ES-I3 (cell line): ENCODE data around the gene FAM72D.
"Not testable (repeated sequence)": the region's sequence is repeated elsewhere in the genome, so short reads cannot be mapped to it uniquely, and the experiment has no call there.

ENCODE experiments used
- H3K36me3 ChIP-seq: 2 replicates; pipeline ENCODE4 v1.6.1; 2013; ENCODE audit warnings: mild to moderate bottlenecking, low read length, control low read depth, moderate library complexity; ENCODE audit not compliant: insufficient read depth
- H3K4me1 ChIP-seq: 2 replicates; pipeline ENCODE4 v1.6.1; 2013; ENCODE audit warnings: mild to moderate bottlenecking, control low read depth, low read length; ENCODE audit not compliant: insufficient read depth
- H3K9ac ChIP-seq: 2 replicates; pipeline ENCODE4 v1.6.1; 2013; ENCODE audit warnings: low read depth, mild to moderate bottlenecking, low read length, moderate library complexity
- H3K9me3 ChIP-seq: 2 replicates; pipeline ENCODE4 v1.6.1; 2013; ENCODE audit warnings: mild to moderate bottlenecking, low read length, moderate library complexity; ENCODE audit not compliant: control insufficient read depth, insufficient read depth

FAM72D gene

GRCh38 chr1:145119842-145120241 is 24.1 kb downstream of the FAM72D start:
- not testable (repeated sequence) for H3K4me1 ChIP-seq, H3K9me3 ChIP-seq, H3K36me3 ChIP-seq, H3K9ac ChIP-seq

DNA sequence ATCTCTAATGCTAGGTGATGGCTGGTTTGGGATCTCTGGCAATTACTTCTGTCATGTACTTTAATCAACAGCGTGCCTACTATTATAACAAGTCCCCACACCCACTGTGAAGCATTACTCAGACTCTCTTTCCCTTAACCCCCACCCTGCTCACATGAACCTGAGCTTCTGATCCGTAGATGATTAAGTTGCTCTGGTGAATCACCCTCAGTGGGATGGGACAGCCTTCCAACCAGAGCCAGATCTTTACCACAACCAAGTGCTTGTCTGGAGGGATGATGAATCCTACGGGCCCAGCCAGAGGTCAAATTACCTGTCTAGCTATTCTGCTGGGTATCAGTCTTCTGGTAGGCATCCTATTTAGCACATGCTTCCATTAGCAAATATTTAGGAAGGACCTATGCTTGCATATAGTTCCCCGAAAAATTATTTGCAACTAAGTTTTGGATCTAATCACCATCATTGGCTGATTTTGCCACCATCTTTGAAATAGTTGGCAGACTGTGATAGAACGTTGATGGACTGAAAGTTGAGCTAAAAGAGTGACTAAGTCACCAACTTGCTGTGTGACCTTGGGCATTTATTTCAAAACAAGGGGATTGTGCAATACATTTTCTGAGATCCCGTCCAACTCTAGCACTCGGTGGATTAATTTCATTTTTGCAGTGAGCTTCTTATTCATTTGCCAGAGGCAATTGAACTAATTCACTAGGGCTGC is 26.7 kb downstream of the FAM72D start:
- not testable (repeated sequence) for H3K9me3 ChIP-seq, H3K9ac ChIP-seq, H3K4me1 ChIP-seq, H3K36me3 ChIP-seq

- not testable (repeated sequence) for H3K9me3 ChIP-seq, H3K4me1 ChIP-seq, H3K36me3 ChIP-seq, H3K9ac ChIP-seq
Observed at GRCh38 chr1:145123062-145123395, 27.3 kb downstream of the FAM72D start.

- H3K9ac ChIP-seq, H3K9me3 ChIP-seq, H3K36me3 ChIP-seq, H3K4me1 ChIP-seq: not testable (repeated sequence)
Observed at GRCh38 chr1:145123992-145124641, 28.3 kb downstream of the FAM72D start.

DNA sequence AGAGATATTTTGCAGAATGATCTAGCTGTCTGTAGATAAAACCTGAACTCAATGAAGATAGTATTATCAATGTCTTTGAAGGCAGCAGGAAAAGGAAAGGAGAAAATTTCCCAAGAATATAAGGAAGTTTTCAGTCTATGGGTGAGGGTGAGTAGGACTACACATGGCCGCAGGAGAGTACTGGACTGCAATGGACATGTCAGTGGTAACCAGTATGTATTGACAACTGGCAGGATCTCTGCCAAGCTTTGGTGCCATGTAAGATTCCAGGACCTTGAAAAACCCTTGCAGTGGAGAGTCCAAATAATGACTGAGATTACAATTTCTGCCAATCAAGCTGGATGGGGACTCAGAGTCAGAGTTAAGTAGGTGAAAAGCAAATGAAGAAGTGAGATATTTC is 29.3 kb downstream of the FAM72D start:
- H3K36me3 ChIP-seq, H3K9ac ChIP-seq, H3K9me3 ChIP-seq, H3K4me1 ChIP-seq: not testable (repeated sequence)

- not testable (repeated sequence) for H3K4me1 ChIP-seq, H3K9me3 ChIP-seq, H3K36me3 ChIP-seq, H3K9ac ChIP-seq
Observed at GRCh38 chr1:145127144-145127543, 31.4 kb downstream of the FAM72D start.

DNA sequence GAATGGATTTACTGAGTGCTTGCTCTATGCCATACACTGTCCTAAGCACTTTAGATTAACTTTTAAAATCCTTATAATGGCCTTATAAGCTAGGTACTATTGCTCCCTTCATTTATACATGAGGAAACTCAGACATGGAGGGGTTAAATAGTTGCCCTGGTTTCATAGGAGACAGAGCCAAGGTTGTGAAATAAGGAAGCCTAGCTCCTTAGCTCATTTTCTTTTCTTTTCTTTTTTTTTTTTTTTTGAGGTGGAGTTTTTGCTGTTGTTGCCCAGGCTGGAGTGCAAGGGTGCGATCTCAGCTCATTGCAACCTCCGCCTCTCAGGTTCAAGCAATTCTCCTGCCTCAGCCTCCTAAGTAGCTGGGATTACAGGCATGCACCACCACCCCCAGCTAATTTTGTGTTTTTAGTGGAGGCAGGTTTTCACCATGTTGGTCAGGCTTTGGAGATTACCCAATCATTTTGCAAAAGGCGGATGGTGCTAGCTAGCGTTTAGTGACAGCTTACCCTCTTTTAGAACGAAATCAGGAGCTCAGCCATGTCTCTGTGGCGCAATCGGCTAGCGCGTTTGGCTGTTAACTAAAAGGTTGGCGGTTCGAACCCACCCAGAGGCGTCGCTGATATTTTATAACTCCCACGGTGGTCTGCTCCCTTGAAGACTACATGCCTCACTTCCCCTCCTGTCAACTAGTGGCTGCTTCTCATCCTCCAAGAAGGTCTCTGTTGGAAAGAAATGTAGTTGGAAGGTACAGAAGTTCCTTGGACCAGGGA is 33.1 kb downstream of the FAM72D start:
- H3K36me3 ChIP-seq, H3K4me1 ChIP-seq, H3K9me3 ChIP-seq, H3K9ac ChIP-seq: not testable (repeated sequence)

GRCh38 chr1:145134476-145134875 is 38.7 kb downstream of the FAM72D start:
- H3K36me3 ChIP-seq, H3K9me3 ChIP-seq, H3K4me1 ChIP-seq, H3K9ac ChIP-seq: not testable (repeated sequence)

DNA sequence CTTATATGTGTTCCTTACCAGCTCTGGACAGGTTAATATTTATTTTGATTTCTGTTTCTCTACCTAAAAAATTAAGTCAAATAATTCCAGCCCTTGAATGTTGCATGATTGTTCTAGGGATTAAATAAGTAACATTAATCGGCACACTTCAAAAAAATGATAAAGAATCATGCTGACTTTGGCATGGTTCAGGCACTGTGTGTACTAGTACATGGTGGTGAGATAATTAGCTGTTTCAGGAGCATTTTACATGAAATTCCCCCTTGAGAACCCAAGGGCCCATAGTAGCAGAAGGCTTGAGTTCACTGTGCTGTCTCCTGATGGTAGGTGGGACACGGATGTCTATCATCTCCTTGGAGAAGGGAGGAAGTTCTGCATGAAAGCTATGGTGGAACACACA is 44.8 kb downstream of the FAM72D start:
- H3K9ac ChIP-seq, H3K36me3 ChIP-seq, H3K9me3 ChIP-seq, H3K4me1 ChIP-seq: not testable (repeated sequence)

GRCh38 chr1:145144264-145144913 is 48.6 kb downstream of the FAM72D start:
- not testable (repeated sequence) for H3K9me3 ChIP-seq, H3K9ac ChIP-seq, H3K36me3 ChIP-seq, H3K4me1 ChIP-seq

DNA sequence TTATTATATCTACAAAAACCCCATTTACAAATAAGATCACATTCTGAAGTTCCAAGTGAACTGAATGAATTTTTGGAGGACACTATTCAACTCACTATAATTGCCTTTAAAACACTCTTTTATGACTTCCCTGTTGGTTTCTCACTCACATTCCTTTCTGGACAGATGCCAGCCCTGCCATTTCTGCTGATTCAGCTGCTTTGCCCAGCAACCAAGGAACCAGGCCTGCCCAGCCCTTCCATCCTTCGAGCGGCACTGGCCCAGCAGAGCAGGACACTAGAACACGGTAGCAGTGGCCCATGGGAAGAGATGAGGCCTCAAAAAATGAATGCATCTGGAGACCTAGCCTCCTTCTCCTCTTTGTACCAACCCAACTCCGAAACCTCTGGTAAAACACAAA is 50.5 kb downstream of the FAM72D start:
- not testable (repeated sequence) for H3K4me1 ChIP-seq, H3K9me3 ChIP-seq, H3K36me3 ChIP-seq, H3K9ac ChIP-seq

GRCh38 chr1:145147172-145147571 is 51.4 kb downstream of the FAM72D start:
- H3K36me3 ChIP-seq, H3K4me1 ChIP-seq, H3K9me3 ChIP-seq, H3K9ac ChIP-seq: not testable (repeated sequence)

- not testable (repeated sequence) for H3K9ac ChIP-seq, H3K36me3 ChIP-seq, H3K4me1 ChIP-seq, H3K9me3 ChIP-seq
Observed at GRCh38 chr1:145155421-145155820, 59.6 kb downstream of the FAM72D start.

- not testable (repeated sequence) for H3K36me3 ChIP-seq, H3K4me1 ChIP-seq, H3K9me3 ChIP-seq
- peak overlapping the region; percentile 51; the same call in 1 of the 2 replicates for H3K9ac ChIP-seq
Observed at GRCh38 chr1:145155873-145156272, 60.1 kb downstream of the FAM72D start.
